SK-N-MC (cell line): ENCODE measurements around the gene MRPL41.

Source experiments
- EZH2 ChIP-seq: fragments of 200-600 bp; sonication (generic); IDR thresholded peaks from one replicate; pipeline ENCODE4 v1.6.1; 2017; ENCODE audit warnings: antibody characterized with exemption
- POLR2AphosphoS5 ChIP-seq: IDR thresholded peaks from 2 replicates; pipeline ENCODE4 v1.6.1; 2012; ENCODE audit warnings: mild to moderate bottlenecking, low read depth, low read length, borderline replicate concordance

- TF ChIP-seq EZH2 (no peak), POLR2AphosphoS5 (peak; percentile 73; the same call in 1 of the 2 replicates)
Observed at GRCh38 chr9:137551264-137552021, at the start of gene MRPL41.
